Breast epithelium (tissue), 4 donors: ENCODE data around the gene NAA11. TPM values are rescaled to one million over a fixed set of nuclear protein-coding genes. Genes with fewer than 3 reads are reported as not detected.

Source experiments
- DNase-seq, 2 donors: peaks; one replicate each; pipeline ENCODE4 v3.0.0-alpha.2; 2019; ENCODE audit warnings: low spot score in 2 of 2
- H3K27ac ChIP-seq, 2 donors: fragments of 200-600 bp; sonication (generic) in 1 of 2; one replicate each; pipeline ENCODE4 v1.5.1; 2016 to 2019; ENCODE audit warnings: mild to moderate bottlenecking in 1 of 2
- H3K27me3 ChIP-seq, 2 donors: fragments of 200-600 bp; sonication (generic) in 1 of 2; one replicate each; pipeline versions ENCODE4 v1.5.1 to v1.6.0; 2017 to 2019; ENCODE audit warnings: control low read depth in 1 of 2, mild to moderate bottlenecking in 1 of 2
- H3K36me3 ChIP-seq: fragments of 200-600 bp; one replicate; pipeline ENCODE4 v1.5.1; 2019
- H3K4me1 ChIP-seq, 2 donors: fragments of 200-600 bp; sonication (generic); one replicate each; pipeline ENCODE4 v1.5.1; 2016 to 2019; ENCODE audit warnings: control low read depth in 1 of 2
- H3K4me3 ChIP-seq, 3 donors: fragments of 200-600 bp; sonication (generic); 1 replicate in 2 of 3; 2 replicates in 1 of 3; pipeline ENCODE4 v1.5.1; 2016 to 2019; ENCODE audit warnings: mild to moderate bottlenecking in 3 of 3, moderate library complexity in 2 of 3
- H3K9me3 ChIP-seq, 2 donors: fragments of 200-600 bp; sonication (generic) in 1 of 2; one replicate each; pipeline ENCODE4 v1.5.1; 2016 to 2019; ENCODE audit warnings: control low read depth in 1 of 2
- CTCF ChIP-seq, 3 donors: fragments of 450-650 bp; IDR thresholded peaks; one replicate each; pipeline ENCODE4 v1.5.1; 2016 to 2017; ENCODE audit warnings: antibody characterized with exemption in 3 of 3, mild to moderate bottlenecking in 3 of 3, moderate library complexity in 3 of 3
- POLR2A ChIP-seq: fragments of 450-650 bp; IDR thresholded peaks from one replicate; pipeline ENCODE4 v1.6.1; 2016; ENCODE audit warnings: antibody characterized with exemption, mild to moderate bottlenecking, moderate library complexity
- POLR2AphosphoS5 ChIP-seq, 3 donors: sonication (generic); formaldehyde crosslinking; IDR thresholded peaks; one replicate each; pipeline ENCODE4 v1.6.1; 2017; ENCODE audit warnings: antibody characterized with exemption in 3 of 3
- intact Hi-C: fragments of 100-400 bp; cut with DNase I; formaldehyde crosslinking; loops from one replicate; pipeline ENCODE4 v1.15.1; 2023; ENCODE audit warnings: low total_unique reads
- total RNA-seq, 3 donors: library from RNA; depleted of rRNA; stranded (reverse); fragments of >200 nt; gene quantifications; one replicate each; pipeline ENCODE4 v1.1.0, GENCODE V29; 2016

Gene NAA11
- total RNA-seq, 3 donors from 2014 or later, result not detected

GRCh38 chr4:79317711-79318110 is 8.2 kb downstream of the NAA11 start:
- intact Hi-C loops, result no loop called here
- no peaks in the 10 kb centered on the region for H3K9me3 ChIP-seq
- no peaks in the 10 kb centered on the region for H3K27me3 ChIP-seq
- H3K27ac ChIP-seq, result no peak overlapping the region
- no peaks in the 10 kb centered on the region for H3K4me1 ChIP-seq
- H3K36me3 ChIP-seq, result no peaks in the 10 kb centered on the region
- no peak for DNase-seq
- no peak overlapping the region for H3K4me3 ChIP-seq
- TF ChIP-seq POLR2A (no peak), CTCF (IDR thresholded peaks at IDR 0.05) (no peak), POLR2AphosphoS5 (IDR thresholded peaks at IDR 0.05) (no peak)

GRCh38 chr4:79315891-79316290 is 10.0 kb downstream of the NAA11 start:
- no peaks in the 10 kb centered on the region for H3K4me1 ChIP-seq
- H3K27ac ChIP-seq, result no peak overlapping the region
- TF ChIP-seq POLR2AphosphoS5 (IDR thresholded peaks at IDR 0.05) (no peak), POLR2A (no peak), CTCF (IDR thresholded peaks at IDR 0.05) (no peak)
- H3K27me3 ChIP-seq, result no peaks in the 10 kb centered on the region
- no peak overlapping the region for H3K4me3 ChIP-seq
- intact Hi-C loops, result no loop called here
- DNase-seq, result no peak
- H3K9me3 ChIP-seq, result no peaks in the 10 kb centered on the region
- no peaks in the 10 kb centered on the region for H3K36me3 ChIP-seq

- TF ChIP-seq POLR2AphosphoS5 (IDR thresholded peaks at IDR 0.05) (no peak), POLR2A (no peak), CTCF (IDR thresholded peaks at IDR 0.05) (no peak)
- no peak overlapping the region for H3K27ac ChIP-seq
- intact Hi-C loops, result no loop called here
- H3K9me3 ChIP-seq, result no peaks in the 10 kb centered on the region
- DNase-seq, result no peak
- no peaks in the 10 kb centered on the region for H3K4me1 ChIP-seq
- no peak overlapping the region for H3K4me3 ChIP-seq
- no peaks in the 10 kb centered on the region for H3K36me3 ChIP-seq
- H3K27me3 ChIP-seq, result no peaks in the 10 kb centered on the region
These were observed 14.6 kb downstream of the NAA11 start for GRCh38 chr4:79311279-79311678.

GRCh38 chr4:79308971-79309370 is 16.9 kb downstream of the NAA11 start:
- H3K36me3 ChIP-seq, result no peaks in the 10 kb centered on the region
- H3K4me1 ChIP-seq, result no peaks in the 10 kb centered on the region
- intact Hi-C loops, result no loop called here
- no peak for DNase-seq
- H3K9me3 ChIP-seq, result no peaks in the 10 kb centered on the region
- no peak overlapping the region for H3K4me3 ChIP-seq
- TF ChIP-seq CTCF (IDR thresholded peaks at IDR 0.05) (no peak), POLR2AphosphoS5 (IDR thresholded peaks at IDR 0.05) (no peak), POLR2A (no peak)
- H3K27ac ChIP-seq, result no peak overlapping the region
- H3K27me3 ChIP-seq, result no peaks in the 10 kb centered on the region

- H3K9me3 ChIP-seq, result no peaks in the 10 kb centered on the region
- no peak for DNase-seq
- H3K4me1 ChIP-seq, result no peaks in the 10 kb centered on the region
- TF ChIP-seq POLR2A, result no peak
- no peak for TF ChIP-seq CTCF (IDR thresholded peaks at IDR 0.05)
- no peak for TF ChIP-seq POLR2AphosphoS5 (IDR thresholded peaks at IDR 0.05)
- H3K27me3 ChIP-seq, result no peaks in the 10 kb centered on the region
- no peak overlapping the region for H3K4me3 ChIP-seq
- intact Hi-C loops, result no loop called here
- H3K36me3 ChIP-seq, result no peaks in the 10 kb centered on the region
- no peak overlapping the region for H3K27ac ChIP-seq
These were observed 17.7 kb downstream of the NAA11 start for GRCh38 chr4:79308137-79308536.
